ENCODE data around the gene ERI2.
"Not testable (repeated sequence)": the region's sequence is repeated elsewhere in the genome, so short reads cannot be mapped to it uniquely, and the experiment has no call there.

ERI2 gene

GRCh38 chr16:20812510-20812909 is 6.2 kb upstream of the ERI2 start:
- no peak for DNase-seq

- DNase-seq = no peak
These were observed 5.7 kb upstream of the ERI2 start for GRCh38 chr16:20811889-20812439.

GRCh38 chr16:20807862-20808261 is 1.6 kb upstream of the ERI2 start:
- no peak for DNase-seq

- not testable (repeated sequence) for DNase-seq
These were observed 546 bp downstream of the ERI2 start for GRCh38 chr16:20805684-20806167.

- DNase-seq = no peak
These were observed 2.6 kb downstream of the ERI2 start for GRCh38 chr16:20803561-20804214.

GRCh38 chr16:20803192-20803560 is 3.1 kb downstream of the ERI2 start:
- no peak for DNase-seq

- no peak for DNase-seq
These were observed 5.0 kb downstream of the ERI2 start for GRCh38 chr16:20801278-20801677.

GRCh38 chr16:20799599-20799998 is 6.7 kb downstream of the ERI2 start:
- DNase-seq = peak; percentile 67

GRCh38 chr16:20798364-20798763 is 7.9 kb downstream of the ERI2 start:
- DNase-seq = no peak

GRCh38 chr16:20791923-20792612 is 14.2 kb downstream of the ERI2 start:
- DNase-seq = no peak

- DNase-seq = no peak
These were observed 17.1 kb downstream of the ERI2 start for GRCh38 chr16:20789130-20789529.

- DNase-seq = no peak
These were observed 22.1 kb downstream of the ERI2 start for GRCh38 chr16:20784204-20784603.

- DNase-seq = no peak
These were observed 23.8 kb downstream of the ERI2 start for GRCh38 chr16:20782470-20782869.

- no peak for DNase-seq
These were observed 24.6 kb downstream of the ERI2 start for GRCh38 chr16:20781697-20782096.

- DNase-seq = peak; percentile 52
These were observed 31.4 kb downstream of the ERI2 start for GRCh38 chr16:20774703-20775362.

GRCh38 chr16:20773679-20774078 is 32.6 kb downstream of the ERI2 start:
- no peak for DNase-seq

GRCh38 chr16:20768818-20769217 is 37.5 kb downstream of the ERI2 start:
- DNase-seq = no peak

GRCh38 chr16:20768121-20768520 is 38.2 kb downstream of the ERI2 start:
- no peak for DNase-seq

GRCh38 chr16:20767577-20767976 is 38.7 kb downstream of the ERI2 start:
- no peak for DNase-seq

- no peak for DNase-seq
These were observed 40.0 kb downstream of the ERI2 start for GRCh38 chr16:20766294-20766693.

- DNase-seq = no peak
These were observed 40.5 kb downstream of the ERI2 start for GRCh38 chr16:20765732-20766131.

GRCh38 chr16:20764448-20764847 is 41.8 kb downstream of the ERI2 start:
- not testable (repeated sequence) for DNase-seq

GRCh38 chr16:20763461-20764232 is 42.6 kb downstream of the ERI2 start, which contains the start of gene ACSM3:
ACSM3 (plus strand) TSS chr16:20764014; CDS start chr16:20770035, 6,021 bp downstream.
- no peak for DNase-seq
